GM18870 (cell line): ENCODE data around the gene EFCAB9.
A peak's percentile ranks its signal among the peaks of the same experiment; 100 is the strongest.
"Not testable (repeated sequence)": the region's sequence is repeated elsewhere in the genome, so short reads cannot be mapped to it uniquely, and the experiment has no call there.

Experiments used
- ATAC-seq: cut with Tn5 transposase; IDR thresholded peaks from one replicate; pipeline ENCODE4 v1.9.1; 2021; ENCODE audit warnings: moderate library complexity; ENCODE audit not compliant: unreplicated experiment

Gene EFCAB9

DNA sequence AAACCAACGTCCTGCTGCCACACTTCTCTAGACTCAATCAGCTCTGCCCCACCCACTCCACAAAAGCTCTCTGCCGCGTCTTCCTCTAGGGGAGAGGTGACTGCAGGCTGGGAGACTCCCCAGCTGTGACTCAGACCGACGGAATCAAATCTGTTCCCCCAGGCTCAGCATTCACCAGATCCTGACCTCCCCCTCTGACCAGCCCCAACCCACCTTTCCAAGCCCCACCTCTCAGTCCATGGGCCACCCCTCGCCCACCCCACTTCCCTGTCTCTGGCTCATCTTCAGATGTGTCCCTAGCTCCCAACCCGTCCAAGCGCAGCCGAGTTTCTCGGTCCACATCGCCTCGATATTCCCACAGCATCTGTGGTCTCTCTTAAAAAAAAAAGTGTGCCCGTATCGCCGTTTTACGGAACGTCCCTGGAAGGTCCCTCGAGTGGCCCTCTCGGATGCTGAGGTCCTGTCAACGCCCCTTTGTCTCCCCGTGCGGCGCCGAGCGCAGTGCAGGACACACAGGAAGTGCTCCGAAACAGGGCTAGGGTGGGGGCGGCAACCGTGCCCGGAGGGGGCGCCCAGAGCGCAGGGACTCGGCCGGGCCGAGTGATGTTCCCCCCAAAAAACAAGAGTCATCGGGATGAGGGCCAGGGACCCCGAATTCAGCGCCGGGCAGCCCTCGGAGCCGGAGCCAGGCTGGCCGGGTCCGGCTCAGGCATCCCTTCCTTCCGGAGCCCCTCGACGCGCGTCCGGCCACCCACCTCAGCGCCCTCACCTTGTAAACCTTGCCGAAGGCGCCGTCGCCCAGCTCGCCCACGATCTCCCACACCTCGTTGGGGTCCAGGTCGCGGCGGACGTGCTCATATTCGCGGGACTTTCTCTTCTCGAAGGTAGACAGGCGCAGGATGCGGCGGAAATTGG is 6.6 kb upstream of the EFCAB9 start:
- ATAC-seq, result peak; percentile 23

DNA sequence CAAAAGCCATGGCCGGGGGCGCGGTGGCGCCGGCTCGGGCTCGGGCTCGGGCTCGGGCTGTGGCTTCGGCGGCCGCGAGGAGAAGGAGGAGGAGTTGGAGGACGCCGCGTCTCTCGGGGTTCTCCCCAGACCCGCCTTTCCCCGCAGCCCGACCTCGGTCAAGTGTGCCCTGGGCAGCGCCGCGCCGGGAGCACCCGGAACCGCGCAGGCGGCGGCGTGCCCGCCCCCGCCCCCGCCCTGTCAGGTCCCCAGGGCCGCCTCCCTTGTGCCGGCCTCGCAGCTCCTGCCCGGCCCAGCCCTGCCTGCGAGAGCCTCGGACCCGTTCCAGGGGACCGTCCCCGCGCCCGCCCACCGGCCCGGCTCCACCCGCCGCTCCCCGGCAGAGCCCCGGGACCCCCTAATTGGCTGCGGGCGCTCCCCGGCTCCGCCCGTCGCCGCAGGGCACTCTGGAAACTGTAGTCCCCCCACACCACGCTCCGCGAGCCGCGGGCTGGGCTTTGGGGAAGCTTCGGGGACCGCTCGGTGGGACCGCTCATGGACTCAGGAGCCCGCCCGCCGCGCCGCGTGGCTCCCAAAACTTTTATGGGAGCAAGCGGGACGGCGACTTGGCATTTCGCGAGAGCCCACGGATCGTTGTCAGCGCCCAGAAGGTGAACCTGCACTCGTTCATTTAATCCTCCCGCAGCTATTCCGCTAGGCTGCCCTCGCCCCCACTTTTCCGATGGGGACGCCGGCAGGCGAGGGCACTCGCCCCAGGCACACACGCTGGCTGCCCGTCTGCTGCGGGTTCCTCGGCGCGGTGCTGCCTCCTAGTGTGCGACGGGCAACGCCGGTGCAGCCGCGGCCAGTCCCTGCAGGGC is 5.7 kb upstream of the EFCAB9 start, which contains the start of gene STK10:
Gene STK10 (minus strand): TSS at position 192 of the 860 bp plus-strand sequence. CDS start 182 bp downstream, at position 10.
- peak; percentile 53 for ATAC-seq

DNA sequence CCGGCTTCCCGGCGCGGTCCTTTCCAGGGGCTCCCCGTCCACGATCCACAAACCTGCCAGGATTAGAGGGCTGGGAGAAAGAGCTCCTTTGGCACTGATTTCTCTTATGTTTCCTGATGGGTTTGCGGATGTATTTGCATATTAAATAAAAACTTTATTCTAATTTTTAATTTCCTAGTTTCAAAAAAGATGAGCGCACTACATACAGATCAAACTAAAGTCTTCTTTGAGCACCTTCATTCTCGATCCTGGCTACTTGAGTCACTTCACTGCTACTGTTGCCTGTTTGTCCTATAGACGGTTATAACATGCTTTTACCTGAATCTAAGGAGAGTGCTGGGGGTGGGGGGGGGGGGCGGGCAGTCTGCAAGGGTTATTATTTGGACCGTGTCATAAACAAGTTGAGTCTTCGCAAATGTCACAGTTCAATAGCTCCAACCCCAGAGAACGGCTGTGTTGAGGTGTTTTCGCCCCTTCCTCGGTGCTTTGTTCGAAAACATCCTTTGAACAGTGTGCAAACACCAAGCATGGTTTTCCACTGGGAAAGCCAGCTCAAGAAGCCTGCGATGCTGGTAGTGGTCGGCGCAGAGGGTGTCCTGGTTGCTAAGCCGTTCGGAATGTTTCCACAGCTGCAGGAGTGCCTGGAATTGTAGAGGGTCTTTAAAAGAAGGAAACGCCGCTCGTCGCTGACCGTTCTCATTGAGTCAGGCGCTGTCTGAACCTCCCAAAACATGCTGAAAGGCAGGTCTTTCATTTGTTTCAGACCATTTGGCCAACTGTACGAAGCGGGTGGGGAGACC is 4.9 kb upstream of the EFCAB9 start:
- ATAC-seq, result no peak

DNA sequence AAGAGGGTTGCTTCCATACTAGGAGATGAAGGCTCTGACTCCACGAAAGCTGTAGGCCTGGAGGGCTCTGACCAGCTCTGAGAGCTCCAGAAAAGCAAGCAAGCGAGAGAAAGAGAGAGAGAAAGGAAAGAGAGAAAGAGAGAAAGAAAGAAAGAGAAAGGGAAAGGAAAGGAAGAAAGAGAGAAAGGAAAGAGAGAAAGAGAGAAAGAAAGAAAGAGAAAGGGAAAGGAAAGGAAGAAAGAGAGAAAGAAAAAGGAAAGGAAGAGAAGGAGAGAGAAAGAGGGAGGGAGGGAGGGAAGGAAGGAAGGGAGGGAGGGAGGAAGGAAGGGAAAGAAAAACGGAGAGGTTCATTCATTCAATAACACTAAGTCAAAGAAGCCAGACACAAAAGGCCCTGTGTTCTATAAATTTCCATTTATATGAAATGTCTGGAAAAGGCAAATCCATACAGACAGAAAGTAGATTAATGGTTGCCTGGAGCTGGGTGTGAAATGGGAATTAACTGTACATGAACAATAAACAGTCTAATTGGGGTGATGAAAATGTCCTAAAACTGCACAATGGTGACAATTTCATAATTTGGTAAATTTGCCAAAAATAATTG is 4.2 kb upstream of the EFCAB9 start:
- no peak for ATAC-seq

DNA sequence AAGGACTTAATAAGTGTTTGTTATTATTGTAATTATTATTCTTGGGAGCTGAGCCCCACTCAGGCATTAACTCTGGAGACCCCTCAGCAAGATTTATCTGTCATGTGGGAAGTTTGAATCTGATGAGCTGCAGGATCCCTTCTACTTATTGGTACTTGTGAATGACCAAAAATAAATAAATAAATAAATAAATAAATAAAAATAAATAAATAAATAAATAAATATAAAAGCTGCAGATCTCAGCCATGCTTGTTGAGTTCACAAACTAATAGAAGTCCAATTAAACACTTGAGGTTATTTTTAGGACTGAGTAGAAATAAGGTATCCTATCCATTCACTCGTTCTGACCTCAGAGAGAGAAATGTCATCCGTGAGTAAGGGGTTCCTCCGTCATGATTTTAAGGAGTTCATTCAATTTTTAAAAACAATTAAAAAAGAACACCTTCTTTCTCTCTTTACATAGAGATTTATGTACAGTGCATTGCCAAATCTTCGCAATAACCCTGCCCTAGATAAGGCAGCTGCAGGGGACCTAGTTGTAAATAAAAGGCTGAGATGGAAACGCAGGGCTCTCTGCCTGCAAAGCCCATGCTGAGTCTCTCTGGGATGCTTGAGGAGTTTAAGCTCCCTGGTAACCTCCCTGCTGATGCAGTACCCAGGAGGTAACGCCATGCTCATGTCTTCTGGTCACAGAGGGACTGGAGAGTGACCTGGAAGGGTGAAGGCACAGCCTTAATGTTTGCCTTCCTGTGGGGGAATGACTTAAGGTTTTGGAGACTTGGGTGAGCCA is 1.2 kb downstream of the EFCAB9 start:
- no peak for ATAC-seq

DNA sequence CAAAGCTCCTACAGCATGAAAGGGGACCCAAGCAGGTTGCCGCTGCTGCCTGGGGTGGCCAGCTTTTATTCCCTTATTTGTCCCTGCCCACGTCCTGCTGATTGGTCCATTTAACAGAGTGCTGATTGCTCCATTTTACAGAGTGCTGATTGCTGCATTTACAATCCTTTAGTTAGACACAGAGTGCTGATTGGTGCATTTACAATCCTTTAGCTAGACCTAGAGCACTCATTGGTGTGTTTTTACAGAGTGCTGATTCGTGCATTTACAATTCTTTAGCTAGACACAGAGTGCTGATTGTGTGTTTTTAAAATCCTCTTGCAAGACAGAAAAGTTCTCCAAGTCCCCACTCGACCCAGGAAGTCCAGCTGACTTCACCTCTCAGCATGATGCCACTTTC is 3.8 kb downstream of the EFCAB9 start:
- not testable (repeated sequence) for ATAC-seq

DNA sequence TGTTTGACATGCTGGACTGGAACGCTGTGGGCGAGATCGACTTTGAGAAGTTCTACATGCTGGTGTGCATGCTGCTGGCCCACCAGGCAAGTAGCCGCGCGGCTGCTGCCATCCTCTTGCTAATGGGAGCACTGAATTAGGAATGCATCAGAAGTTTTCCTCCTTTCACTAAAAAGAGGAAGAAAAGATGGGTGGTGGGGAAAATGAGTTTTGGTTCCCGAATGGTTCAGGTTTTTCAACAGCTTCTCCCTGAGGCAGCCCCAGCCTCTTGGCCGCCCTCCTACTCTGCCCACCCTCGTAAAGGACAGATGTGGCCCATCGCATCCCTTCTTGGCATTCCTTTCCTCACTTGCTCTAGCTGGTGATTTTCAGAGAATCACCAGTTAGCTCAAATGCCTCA is 5.5 kb downstream of the EFCAB9 start:
- no peak for ATAC-seq

DNA sequence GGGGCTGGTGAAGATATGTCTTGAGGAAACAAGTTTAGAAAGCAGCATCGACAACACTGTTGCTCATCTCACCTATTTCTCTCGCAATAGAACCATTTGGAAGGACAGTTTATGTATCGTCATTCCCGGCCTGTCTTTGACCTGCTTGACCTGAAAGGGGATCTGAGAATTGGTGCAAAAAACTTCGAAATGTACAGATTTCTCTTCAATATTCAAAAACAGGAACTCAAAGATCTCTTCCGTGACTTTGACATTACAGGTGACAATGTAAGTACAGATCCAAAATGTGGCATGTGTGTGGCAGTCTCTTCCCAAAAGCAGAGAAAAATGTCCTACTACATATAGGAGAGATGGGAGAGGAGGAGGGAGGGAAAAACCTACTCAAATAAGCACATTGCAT is 6.5 kb downstream of the EFCAB9 start:
- no peak for ATAC-seq

DNA sequence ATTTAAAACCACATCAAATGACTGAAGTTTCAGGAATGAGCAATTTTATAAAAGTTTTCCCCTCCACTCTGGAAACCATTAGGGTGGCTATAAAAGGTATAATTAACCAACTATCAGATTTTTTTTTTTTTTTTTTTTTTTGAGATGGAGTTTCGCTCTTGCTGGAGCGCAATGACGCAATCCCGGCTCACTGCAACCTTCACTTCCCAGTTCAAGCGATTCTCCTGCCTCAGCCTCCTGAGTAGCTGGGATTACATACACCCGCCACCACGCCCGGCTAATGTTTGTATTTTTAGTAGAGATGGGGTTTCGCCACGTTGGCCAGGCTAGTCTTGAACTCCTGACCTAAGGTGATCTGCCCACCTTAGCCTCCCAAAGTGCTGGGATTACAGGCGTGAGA is 12.0 kb downstream of the EFCAB9 start:
- ATAC-seq, result not testable (repeated sequence)

DNA sequence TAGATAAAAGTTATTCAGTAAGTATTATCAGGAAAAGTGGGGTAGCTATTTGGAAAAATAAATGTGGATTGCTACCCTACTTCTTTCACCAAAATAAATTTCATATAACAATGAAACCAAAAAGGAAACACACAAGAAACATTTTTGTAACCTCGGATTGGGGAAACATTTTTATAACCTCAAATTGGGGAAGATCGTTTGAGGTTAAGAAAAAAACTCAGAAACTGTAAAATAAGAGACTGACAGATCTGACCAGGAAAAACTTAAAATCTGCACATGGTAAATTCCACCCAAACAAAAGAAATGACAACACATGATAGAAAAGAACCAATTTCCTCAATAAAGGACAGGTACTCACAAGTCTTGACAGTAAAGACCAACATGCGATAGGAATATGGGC is 13.5 kb downstream of the EFCAB9 start:
- ATAC-seq, result no peak

DNA sequence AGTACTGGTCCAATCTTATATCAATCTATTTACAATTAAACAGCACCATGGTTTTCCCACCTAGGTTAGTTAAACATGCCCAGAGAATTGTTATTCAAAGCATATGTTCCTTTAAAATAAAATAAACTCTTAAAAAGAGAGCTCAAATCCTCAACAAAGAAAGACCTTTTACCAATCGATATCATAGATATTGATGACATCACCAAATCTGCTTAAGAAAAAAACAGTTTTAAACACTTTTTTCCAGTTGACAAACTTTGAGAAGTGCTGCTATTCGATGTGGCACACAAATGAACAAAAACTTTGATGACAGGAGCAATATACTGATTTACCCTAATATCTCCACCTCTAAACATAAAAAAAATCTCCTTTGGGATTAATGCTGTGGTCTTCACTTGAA is 15.7 kb downstream of the EFCAB9 start:
- no peak for ATAC-seq

DNA sequence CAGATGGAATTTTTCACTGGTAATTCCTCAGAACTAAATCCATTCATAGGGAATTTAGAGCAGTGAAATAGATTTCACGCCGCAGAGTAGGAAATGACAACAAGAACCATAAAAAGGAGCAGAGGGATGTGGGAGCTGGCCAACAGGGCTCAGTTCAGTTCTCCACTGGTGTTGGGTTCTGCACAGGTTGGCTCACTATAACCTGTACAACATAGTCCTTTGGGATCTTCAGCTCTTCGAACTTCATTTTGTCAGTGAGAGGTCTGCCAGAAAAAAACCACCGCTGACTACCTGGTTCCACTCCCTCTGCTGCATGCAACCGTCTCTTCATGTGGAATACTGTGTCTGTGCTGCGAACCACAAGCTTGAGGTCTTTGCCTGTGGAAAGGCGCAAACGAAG is 17.7 kb downstream of the EFCAB9 start:
- ATAC-seq, result no peak

DNA sequence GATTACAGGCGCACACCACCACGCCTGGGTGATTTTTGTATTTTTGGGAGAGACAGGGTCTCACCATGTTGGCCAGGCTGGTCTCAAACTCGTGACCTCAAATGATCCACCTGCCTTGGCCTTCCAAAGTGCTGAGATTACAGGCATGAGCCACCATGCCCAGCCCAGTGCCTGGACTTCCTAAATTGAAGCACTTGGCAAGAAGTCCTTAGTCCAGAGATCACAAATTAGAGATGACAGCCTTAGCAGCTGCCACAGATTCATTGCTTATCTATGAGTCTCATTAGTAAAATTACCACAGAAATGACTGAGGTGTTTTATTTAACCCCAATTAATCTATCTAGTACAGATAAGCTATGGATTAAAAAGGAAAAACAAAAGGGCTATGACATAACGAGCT is 19.2 kb downstream of the EFCAB9 start:
- no peak for ATAC-seq

DNA sequence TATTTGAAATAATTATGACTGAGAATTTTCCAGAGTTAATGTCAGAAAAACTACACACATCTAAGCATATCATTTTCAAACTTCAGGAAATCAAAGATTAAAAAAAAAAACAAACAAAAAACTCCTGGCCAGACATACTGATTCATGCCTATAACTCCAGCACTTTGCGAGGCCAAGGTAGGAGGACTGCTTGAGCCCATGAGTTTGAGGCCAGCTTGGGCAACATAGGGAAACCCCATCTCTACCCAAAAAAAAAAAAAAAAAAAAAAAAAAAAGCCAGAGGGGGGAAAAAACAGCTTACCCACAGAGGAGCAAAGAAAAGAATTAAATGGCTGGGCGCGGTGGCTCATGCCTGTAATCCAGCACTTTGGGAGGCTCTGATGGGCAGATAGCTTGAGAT is 22.4 kb downstream of the EFCAB9 start:
- no peak for ATAC-seq

DNA sequence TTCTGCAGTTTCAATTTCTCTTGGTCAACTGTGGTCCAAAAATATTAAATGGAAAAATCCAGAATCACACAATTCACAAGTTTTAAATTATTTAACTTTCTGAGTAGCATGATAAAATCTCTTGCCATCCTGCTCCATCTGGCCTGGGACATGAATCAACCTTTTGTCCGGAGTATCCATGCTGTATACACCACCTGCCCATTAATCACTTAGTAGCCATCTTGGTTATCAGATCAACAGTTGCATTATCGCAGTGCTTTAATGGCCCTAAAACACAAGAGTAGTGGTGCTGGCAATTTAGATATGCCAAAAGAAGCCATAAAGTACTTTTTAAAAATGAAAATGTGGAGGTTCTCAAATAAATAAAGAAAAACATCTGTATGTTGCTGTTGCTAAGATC is 25.3 kb downstream of the EFCAB9 start:
- no peak for ATAC-seq

DNA sequence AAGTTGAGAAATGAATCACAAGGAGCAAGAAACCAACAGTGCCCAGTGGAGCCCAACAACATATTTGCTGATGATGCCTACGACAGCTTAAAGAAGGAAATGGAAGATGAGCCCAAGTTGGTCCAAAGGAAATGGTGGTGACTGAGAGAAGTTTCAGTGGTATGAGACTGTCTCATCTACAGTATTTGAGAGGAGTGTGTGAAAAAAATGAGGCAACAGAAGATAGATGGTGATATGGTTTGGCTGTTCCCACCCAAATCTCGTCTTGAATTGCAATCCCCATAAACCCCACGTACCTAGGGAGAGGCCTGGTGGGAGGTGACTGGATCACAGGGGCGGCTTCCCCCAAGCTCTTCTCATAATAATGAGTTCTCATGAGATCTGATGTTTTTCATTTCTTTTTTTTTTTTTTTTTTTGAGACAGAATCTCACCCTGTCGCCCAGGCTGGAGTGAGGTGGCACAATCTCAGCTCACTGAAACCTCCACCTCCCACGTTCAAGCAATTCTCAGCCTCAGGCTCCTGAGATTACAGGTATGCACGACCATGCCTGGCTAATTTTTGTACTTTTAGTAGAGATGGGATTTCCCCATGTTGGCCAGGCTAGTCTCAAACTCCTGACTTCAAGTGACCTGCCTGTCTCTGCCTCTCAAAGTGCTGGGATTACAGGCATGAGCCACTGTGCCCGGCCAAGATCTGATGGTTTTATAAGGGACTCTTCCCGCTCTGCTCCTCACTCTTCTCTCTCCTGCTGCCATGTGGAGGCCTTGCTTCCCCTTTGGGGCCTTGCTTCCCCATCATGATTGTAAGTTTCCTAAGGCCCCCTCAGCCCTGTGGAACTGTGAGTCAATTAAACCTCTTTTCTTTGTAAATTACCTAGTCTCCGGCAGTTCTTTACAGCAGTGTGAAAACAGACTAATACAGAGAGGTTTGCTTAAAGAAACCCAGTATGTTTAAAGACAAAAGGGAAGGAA is 30.2 kb downstream of the EFCAB9 start:
- peak; percentile 80 for ATAC-seq

DNA sequence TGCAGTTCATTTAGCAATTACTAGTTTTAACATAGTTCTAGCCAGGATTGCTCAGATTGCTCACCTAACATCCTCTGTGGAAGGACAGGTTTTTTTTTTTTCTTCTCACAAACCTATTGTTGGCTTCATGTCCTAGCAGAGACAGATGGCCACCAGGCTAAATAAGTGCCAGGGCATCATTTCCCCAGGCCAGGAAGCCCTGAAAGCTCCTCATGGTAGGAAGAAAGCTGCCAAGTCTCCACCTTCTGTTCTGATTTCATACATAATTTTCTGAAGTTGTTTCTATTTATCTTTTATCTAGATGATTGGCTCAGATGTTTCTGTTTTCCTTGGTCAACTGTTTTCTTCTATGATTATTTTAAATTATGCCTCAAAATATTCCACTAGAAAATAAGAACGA is 31.0 kb downstream of the EFCAB9 start:
- no peak for ATAC-seq

DNA sequence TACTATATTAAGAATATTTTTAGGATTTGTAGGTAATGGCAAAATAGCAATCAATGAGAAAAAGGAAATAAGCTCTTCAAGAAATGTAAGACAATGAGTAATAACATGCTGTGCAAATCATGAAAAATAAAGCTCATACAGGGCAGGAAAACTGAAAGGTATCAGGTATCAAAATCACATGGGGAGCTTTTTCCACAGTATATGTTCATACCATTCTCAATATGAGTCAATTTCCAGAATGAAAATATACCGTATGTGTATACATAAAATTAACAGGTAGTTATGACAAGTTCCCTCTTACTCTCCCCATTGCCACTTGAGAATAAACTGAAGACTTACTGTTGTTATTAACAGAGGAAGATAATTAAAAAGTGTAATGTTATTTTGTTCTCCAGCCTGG is 35.9 kb downstream of the EFCAB9 start:
- ATAC-seq, result no peak

DNA sequence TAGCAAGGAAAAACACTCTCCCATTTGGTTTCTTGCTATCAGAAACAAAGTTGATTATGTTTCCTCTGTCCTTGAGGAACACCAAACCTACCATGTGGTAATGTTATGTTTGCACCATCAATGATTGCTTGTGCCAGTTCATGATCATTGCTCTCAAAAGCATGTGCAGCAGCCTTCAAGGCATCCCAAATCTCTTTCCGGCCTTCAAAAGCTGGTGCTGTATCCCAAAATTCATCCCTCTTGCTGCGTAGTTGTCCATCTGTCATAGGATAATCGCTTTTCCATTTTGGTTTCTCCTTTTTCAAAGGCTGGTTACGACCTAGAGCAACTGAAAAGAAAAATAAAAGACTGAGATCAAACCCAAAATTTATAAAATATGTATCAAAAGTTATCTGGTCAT is 40.1 kb downstream of the EFCAB9 start:
- ATAC-seq, result no peak
